ENCODE data around the gene LTBP1.
"Not testable (repeated sequence)": the region's sequence is repeated elsewhere in the genome, so short reads cannot be mapped to it uniquely, and the experiment has no call there.

The LTBP1 gene

DNA sequence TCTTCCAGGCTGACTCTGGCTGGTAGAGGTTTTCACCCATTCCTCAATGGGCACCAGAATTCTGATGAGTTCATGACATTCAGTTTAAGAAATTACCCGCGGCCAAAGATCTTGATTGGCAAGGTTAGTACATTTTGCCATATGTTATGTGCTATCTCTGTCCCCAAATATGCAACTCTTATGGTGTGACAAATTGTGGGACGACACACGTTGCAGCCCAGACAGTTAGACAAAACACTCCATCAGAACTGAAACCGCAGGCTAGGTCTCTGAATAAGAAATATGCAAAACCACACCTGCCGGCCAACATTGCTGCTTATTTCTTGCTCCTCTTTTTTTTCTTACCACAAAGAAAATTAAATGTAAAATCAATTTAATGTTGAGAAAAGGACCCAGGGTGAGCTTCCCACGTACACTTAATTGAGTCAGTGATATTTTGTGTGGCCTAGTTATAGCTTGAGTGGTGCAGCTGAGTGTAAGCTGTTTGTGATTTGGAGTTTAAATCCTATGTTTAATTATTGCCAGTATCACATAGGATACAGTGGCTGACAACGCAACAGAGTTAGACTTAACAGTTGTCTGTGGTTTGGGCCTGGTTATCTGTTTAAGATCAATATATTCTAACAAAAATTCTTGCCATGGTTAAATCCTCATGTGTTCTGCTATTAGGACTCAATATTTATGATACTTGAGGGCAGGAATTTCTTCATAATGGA, 35.7 kb upstream of the LTBP1 start:
- H3K4me2 ChIP-seq: peak overlapping the region; percentile 85

DNA sequence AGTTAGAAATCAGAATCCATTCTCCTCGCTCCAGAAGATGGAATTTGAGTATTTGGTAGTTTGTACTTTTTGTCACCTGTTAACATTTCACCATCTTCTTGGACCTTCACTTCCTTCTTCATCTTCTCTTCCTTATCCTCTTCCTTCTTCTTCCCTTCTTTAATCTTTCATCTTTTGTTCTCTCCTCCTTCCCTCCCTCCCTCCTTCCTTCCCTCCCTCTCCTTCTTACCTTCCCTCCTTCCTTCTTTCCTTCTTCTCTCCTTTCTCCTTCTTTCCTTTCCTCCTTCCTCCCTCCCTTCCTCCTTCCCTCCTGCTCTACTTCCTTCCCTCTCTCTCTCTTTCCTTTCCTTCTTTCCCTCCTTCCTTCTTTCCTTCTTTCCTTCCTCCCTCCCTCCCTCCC, 31.1 kb upstream of the LTBP1 start:
- no peaks in the 10 kb centered on the region for H3K27me3 ChIP-seq (ENCODE audit: insufficient read depth, low read depth)
- no peak overlapping the region for H3K4me3 ChIP-seq (IDR thresholded peaks at IDR 0.05; ENCODE audit: insufficient read depth, low read depth, low read length)
- TF ChIP-seq, protein P1, sequence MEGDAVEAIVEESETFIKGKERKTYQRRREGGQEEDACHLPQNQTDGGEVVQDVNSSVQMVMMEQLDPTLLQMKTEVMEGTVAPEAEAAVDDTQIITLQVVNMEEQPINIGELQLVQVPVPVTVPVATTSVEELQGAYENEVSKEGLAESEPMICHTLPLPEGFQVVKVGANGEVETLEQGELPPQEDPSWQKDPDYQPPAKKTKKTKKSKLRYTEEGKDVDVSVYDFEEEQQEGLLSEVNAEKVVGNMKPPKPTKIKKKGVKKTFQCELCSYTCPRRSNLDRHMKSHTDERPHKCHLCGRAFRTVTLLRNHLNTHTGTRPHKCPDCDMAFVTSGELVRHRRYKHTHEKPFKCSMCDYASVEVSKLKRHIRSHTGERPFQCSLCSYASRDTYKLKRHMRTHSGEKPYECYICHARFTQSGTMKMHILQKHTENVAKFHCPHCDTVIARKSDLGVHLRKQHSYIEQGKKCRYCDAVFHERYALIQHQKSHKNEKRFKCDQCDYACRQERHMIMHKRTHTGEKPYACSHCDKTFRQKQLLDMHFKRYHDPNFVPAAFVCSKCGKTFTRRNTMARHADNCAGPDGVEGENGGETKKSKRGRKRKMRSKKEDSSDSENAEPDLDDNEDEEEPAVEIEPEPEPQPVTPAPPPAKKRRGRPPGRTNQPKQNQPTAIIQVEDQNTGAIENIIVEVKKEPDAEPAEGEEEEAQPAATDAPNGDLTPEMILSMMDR (conservative IDR thresholded peaks at IDR 0.05; ENCODE audit: low read depth, low read length): no peak
- H3K4me1 ChIP-seq (ENCODE audit: low read depth, poor library complexity, severe bottlenecking): peaks cover 33% of the 10 kb centered on the region
- H3K4me2 ChIP-seq: no peak overlapping the region
- no peaks in the 10 kb centered on the region for H3K36me3 ChIP-seq (ENCODE audit: insufficient read depth)
- no peak overlapping the region for H3K9ac ChIP-seq
- H3K79me2 ChIP-seq (ENCODE audit: insufficient read depth, low read depth): no peaks in the 10 kb centered on the region
- no peaks in the 10 kb centered on the region for H4K20me1 ChIP-seq (ENCODE audit: insufficient read depth)
- no peak overlapping the region for H3K27ac ChIP-seq
- H2AFZ ChIP-seq (ENCODE audit: low read depth): no peak overlapping the region

More for the DNA sequence above, 35.7 kb upstream of the LTBP1 start:
- H3K27ac ChIP-seq: peak overlapping the region; percentile 92
- H3K79me2 ChIP-seq (ENCODE audit: insufficient read depth, low read depth): no peaks in the 10 kb centered on the region
- TF ChIP-seq, protein P1 (conservative IDR thresholded peaks at IDR 0.05; ENCODE audit: low read depth, low read length): no peak
- H3K4me3 ChIP-seq (IDR thresholded peaks at IDR 0.05; ENCODE audit: insufficient read depth, low read depth, low read length): peak overlapping the region; percentile 46
- no peaks in the 10 kb centered on the region for H3K27me3 ChIP-seq (ENCODE audit: insufficient read depth, low read depth)
- peak overlapping the region; percentile 58; the same call in 1 of the 2 replicates for H3K9ac ChIP-seq
- peaks cover 71% of the 10 kb centered on the region for H3K4me1 ChIP-seq (ENCODE audit: low read depth, poor library complexity, severe bottlenecking)
- no peaks in the 10 kb centered on the region for H3K36me3 ChIP-seq (ENCODE audit: insufficient read depth)
- peak overlapping the region; percentile 42 for H2AFZ ChIP-seq (ENCODE audit: low read depth)
- no peaks in the 10 kb centered on the region for H4K20me1 ChIP-seq (ENCODE audit: insufficient read depth)

DNA sequence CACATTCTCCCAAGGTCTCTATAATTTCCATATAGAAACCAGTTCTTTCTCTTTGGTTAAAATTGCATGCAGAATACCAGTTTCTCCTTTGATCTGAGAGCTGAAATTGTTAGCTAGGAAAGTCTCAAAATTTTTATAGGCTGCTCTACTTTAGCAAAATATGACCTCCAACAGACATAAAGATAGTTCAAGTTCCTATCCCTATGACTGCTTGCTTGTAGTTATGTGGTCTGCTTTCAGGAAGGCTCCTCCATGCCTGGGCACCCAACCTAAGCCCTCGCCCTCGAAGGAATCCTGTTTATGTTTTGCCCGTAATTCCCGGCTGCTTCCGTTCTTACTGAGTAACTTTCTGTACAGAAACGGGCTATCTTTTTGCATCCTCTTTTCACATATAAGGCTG, 28.0 kb upstream of the LTBP1 start:
- Histone ChIP-seq H2AFZ (ENCODE audit: low read depth) (no peak overlapping the region), H3K4me2 (no peak overlapping the region), H3K27me3 (ENCODE audit: insufficient read depth, low read depth) (no peaks in the 10 kb centered on the region)

DNA sequence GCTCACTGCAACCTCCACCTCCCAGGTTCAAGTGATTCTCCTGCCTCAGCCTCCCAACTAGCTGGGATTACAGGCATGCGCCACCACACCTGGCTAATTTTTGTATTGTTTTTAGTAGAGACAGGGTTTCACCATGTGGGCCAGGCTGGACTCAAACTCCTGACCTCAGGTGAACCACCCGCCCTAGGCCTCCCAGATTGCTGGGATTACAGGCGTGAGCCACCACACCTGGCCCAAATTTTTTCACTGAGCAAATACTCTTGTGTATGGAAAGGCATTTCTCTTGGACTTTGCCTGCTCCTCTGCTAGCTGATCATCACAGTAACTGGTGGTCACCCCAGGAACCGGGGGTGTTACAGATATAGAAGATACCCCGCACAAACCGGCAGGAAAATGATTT, 26.9 kb upstream of the LTBP1 start:
- H3K4me1 ChIP-seq (ENCODE audit: low read depth, poor library complexity, severe bottlenecking); H3K36me3 ChIP-seq (ENCODE audit: insufficient read depth); H2AFZ ChIP-seq (ENCODE audit: low read depth); H3K4me2 ChIP-seq; H3K27me3 ChIP-seq (ENCODE audit: insufficient read depth, low read depth); H3K4me3 ChIP-seq (IDR thresholded peaks at IDR 0.05; ENCODE audit: insufficient read depth, low read depth, low read length); H3K27ac ChIP-seq; H3K79me2 ChIP-seq (ENCODE audit: insufficient read depth, low read depth); H4K20me1 ChIP-seq (ENCODE audit: insufficient read depth); H3K9ac ChIP-seq: not testable (repeated sequence)

More for the DNA sequence above, 28.0 kb upstream of the LTBP1 start:
- Histone ChIP-seq H3K4me3 (IDR thresholded peaks at IDR 0.05; ENCODE audit: insufficient read depth, low read depth, low read length) (no peak overlapping the region), H3K27ac (no peak overlapping the region), H4K20me1 (ENCODE audit: insufficient read depth) (no peaks in the 10 kb centered on the region), H3K79me2 (ENCODE audit: insufficient read depth, low read depth) (no peaks in the 10 kb centered on the region), H3K4me1 (ENCODE audit: low read depth, poor library complexity, severe bottlenecking) (peaks cover 3% of the 10 kb centered on the region), H3K36me3 (ENCODE audit: insufficient read depth) (no peaks in the 10 kb centered on the region), H3K9ac (no peak overlapping the region)
- TF ChIP-seq, protein P1 (conservative IDR thresholded peaks at IDR 0.05; ENCODE audit: low read depth, low read length): no peak

DNA sequence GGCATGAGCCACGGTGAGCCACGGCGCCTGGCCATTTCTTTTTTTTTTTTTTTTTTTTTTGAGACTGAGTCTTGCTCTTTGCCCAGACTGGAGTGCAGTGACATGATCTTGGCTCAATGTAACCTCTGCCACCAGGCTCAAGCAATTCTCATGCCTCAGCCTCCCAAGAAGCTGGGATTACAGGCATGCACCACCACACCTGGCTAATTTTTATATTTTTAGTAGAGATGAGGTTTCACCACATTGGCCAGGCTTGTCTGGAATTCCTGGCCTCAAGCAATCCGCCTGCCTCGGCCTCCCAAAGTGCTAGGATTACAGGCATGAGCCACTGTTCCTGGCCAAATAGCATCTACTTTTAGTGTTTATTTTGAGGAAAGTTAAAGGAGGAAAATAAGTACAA, 25.3 kb upstream of the LTBP1 start:
- not testable (repeated sequence) for H3K4me2 ChIP-seq; H3K4me1 ChIP-seq (ENCODE audit: low read depth, poor library complexity, severe bottlenecking); H3K9ac ChIP-seq; H4K20me1 ChIP-seq (ENCODE audit: insufficient read depth); H3K79me2 ChIP-seq (ENCODE audit: insufficient read depth, low read depth); H3K27ac ChIP-seq; H3K36me3 ChIP-seq (ENCODE audit: insufficient read depth); H3K27me3 ChIP-seq (ENCODE audit: insufficient read depth, low read depth); H3K4me3 ChIP-seq (IDR thresholded peaks at IDR 0.05; ENCODE audit: insufficient read depth, low read depth, low read length); H2AFZ ChIP-seq (ENCODE audit: low read depth)

Measured in KMS-11 (cell line).